Hepatocyte (in vitro differentiated cells): ENCODE measurements around the gene DZIP3. TPM values are rescaled to one million over a fixed set of nuclear protein-coding genes. Genes with fewer than 3 reads are reported as not detected.

Experiments used
- DNase-seq: peaks from one replicate; pipeline ENCODE4 v3.0.0-alpha.2; 2016; ENCODE audit warnings: low spot score
- H2AFZ ChIP-seq: fragments of 200-600 bp; sonication (generic); 2 replicates; pipeline ENCODE4 v1.6.0; 2016; ENCODE audit warnings: antibody characterized with exemption, mild to moderate bottlenecking
- H3K27ac ChIP-seq: fragments of 200-600 bp; sonication (generic); 2 replicates; pipeline ENCODE4 v1.5.1; 2016; ENCODE audit warnings: mild to moderate bottlenecking
- H3K27me3 ChIP-seq: fragments of 200-600 bp; sonication (generic); 2 replicates; pipeline ENCODE4 v1.6.1; 2016
- H3K36me3 ChIP-seq: fragments of 200-600 bp; sonication (generic); replicated peaks from 2 replicates; pipeline ENCODE4 v1.5.1; 2016; ENCODE audit warnings: low read depth; ENCODE audit not compliant: insufficient read depth
- H3K4me1 ChIP-seq: fragments of 200-600 bp; sonication (generic); 2 replicates; pipeline ENCODE4 v1.5.1; 2016; ENCODE audit warnings: mild to moderate bottlenecking, moderate library complexity; ENCODE audit not compliant: insufficient read depth
- H3K4me2 ChIP-seq: fragments of 200-600 bp; sonication (generic); 2 replicates; pipeline ENCODE4 v1.6.0; 2016
- H3K4me3 ChIP-seq: fragments of 200-600 bp; sonication (generic); 2 replicates; pipeline ENCODE4 v1.5.1; 2016; ENCODE audit warnings: mild to moderate bottlenecking
- H3K79me2 ChIP-seq: fragments of 200-600 bp; sonication (generic); 2 replicates; pipeline ENCODE4 v1.6.0; 2017; ENCODE audit warnings: mild to moderate bottlenecking
- H3K9me2 ChIP-seq: fragments of 200-600 bp; sonication (generic); replicated peaks from 2 replicates; pipeline ENCODE4 v1.6.0; 2017; ENCODE audit warnings: mild to moderate bottlenecking; ENCODE audit not compliant: insufficient read depth
- H3K9me3 ChIP-seq: fragments of 200-600 bp; sonication (generic); 2 replicates; pipeline ENCODE4 v1.5.1; 2016; ENCODE audit warnings: low read depth, mild to moderate bottlenecking
- H4K20me1 ChIP-seq: fragments of 200-600 bp; sonication (generic); 2 replicates; pipeline ENCODE4 v1.6.0; 2016; ENCODE audit warnings: mild to moderate bottlenecking; ENCODE audit not compliant: insufficient read depth, poor library complexity, severe bottlenecking
- CTCF ChIP-seq: fragments of 200-600 bp; sonication (generic); IDR thresholded peaks from 2 replicates; pipeline ENCODE4 v1.5.1; 2016; ENCODE audit warnings: antibody characterized with exemption, mild to moderate bottlenecking; ENCODE audit not compliant: poor library complexity
- EZH2 ChIP-seq: fragments of 200-600 bp; sonication (generic); IDR thresholded peaks from 2 replicates; pipeline ENCODE4 v1.6.1; 2016; ENCODE audit warnings: antibody characterized with exemption, mild to moderate bottlenecking, borderline replicate concordance
- EZH2phosphoT487 ChIP-seq: fragments of 200-600 bp; sonication (generic); IDR thresholded peaks from one replicate; pipeline ENCODE4 v1.6.1; 2018; ENCODE audit warnings: antibody characterized with exemption, mild to moderate bottlenecking, low read depth, moderate library complexity; ENCODE audit not compliant: unreplicated experiment, severe bottlenecking
- WGBS: methylation state at CpG from one replicate; pipeline ENCODE4 v1.1.6; 2016; ENCODE audit warnings: low lambda C conversion rate; ENCODE audit errors: missing lambda C conversion rate; 5-methylcytosine and 5-hydroxymethylcytosine counted together
- polyA plus RNA-seq: library from polyadenylated mRNA; unstranded; fragments of >200 nt; fragmentation: Nextera tagmentation; extraction: Ambion mirVana; gene quantifications from 2 replicates; pipeline ENCODE4 v1.2.1, GENCODE V29; 2016
- total RNA-seq: library from RNA; depleted of rRNA; stranded (reverse); fragments of >200 nt; gene quantifications from 2 replicates; pipeline ENCODE4 v1.2.3, GENCODE V29; 2014

Gene DZIP3
- total and polyA plus RNA-seq, 2 experiments from 2014 or later = 10.8 to 18.5 TPM

GRCh38 chr3:108705045-108705444 is 115.5 kb downstream of the DZIP3 start:
- no peaks in the 10 kb centered on the region for H3K9me3 ChIP-seq
- H3K79me2 ChIP-seq = no peaks in the 10 kb centered on the region
- H4K20me1 ChIP-seq = no peaks in the 10 kb centered on the region
- no peak for DNase-seq
- H2AFZ ChIP-seq = no peak overlapping the region
- no peaks in the 10 kb centered on the region for H3K4me1 ChIP-seq
- 97% methylated on average over 1 of the region's 1 CpG for WGBS
- no peaks in the 10 kb centered on the region for H3K27me3 ChIP-seq
- TF ChIP-seq EZH2phosphoT487 (no peak), CTCF (no peak), EZH2 (no peak)
- no peaks in the 10 kb centered on the region for H3K9me2 ChIP-seq
- no peak overlapping the region for H3K4me3 ChIP-seq
- H3K27ac ChIP-seq = no peak overlapping the region
- no peaks in the 10 kb centered on the region for H3K36me3 ChIP-seq
- no peak overlapping the region for H3K4me2 ChIP-seq

DNA sequence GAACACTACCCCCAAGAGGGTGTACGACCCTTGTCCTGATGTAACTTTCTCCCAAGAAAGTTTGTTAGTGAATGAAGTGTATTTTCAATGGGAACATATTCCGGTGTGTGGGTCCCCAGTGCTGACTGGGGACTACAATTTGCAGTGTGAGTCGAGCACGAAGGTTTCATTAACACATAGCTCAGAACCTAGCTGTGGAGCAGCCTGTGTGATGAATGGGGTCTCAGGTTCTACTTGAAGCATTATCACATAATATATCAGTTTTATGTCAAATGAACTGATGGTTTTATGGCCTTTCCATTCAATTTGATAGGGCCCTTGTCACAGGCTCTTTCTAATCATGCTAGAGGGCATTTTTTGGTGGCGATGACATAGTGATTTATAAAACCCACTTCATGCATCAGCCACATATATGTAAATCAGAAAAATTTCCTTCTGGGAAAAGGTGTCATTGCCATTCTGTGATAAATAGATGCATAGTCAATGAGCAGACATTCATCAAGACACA is 123.5 kb downstream of the DZIP3 start:
- WGBS = 93% methylated on average over 5 of the region's 5 CpGs
- Histone ChIP-seq H3K4me3 (no peak overlapping the region), H3K9me3 (no peaks in the 10 kb centered on the region), H4K20me1 (no peaks in the 10 kb centered on the region), H3K9me2 (no peaks in the 10 kb centered on the region), H2AFZ (no peak overlapping the region), H3K36me3 (no peaks in the 10 kb centered on the region), H3K4me1 (no peaks in the 10 kb centered on the region), H3K4me2 (no peak overlapping the region), H3K79me2 (no peaks in the 10 kb centered on the region), H3K27ac (no peak overlapping the region), H3K27me3 (no peaks in the 10 kb centered on the region)
- TF ChIP-seq EZH2 (no peak), EZH2phosphoT487 (no peak), CTCF (no peak)
- no peak for DNase-seq

GRCh38 chr3:108713816-108714215 is 124.3 kb downstream of the DZIP3 start:
- TF ChIP-seq CTCF (no peak), EZH2 (no peak), EZH2phosphoT487 (no peak)
- Histone ChIP-seq H3K4me1 (no peaks in the 10 kb centered on the region), H3K4me2 (no peak overlapping the region), H4K20me1 (no peaks in the 10 kb centered on the region), H3K4me3 (no peak overlapping the region), H3K27me3 (no peaks in the 10 kb centered on the region), H3K9me3 (no peaks in the 10 kb centered on the region), H3K9me2 (no peaks in the 10 kb centered on the region), H2AFZ (no peak overlapping the region), H3K79me2 (no peaks in the 10 kb centered on the region), H3K27ac (no peak overlapping the region), H3K36me3 (no peaks in the 10 kb centered on the region)
- 88% methylated on average over 3 of the region's 3 CpGs for WGBS
- DNase-seq = no peak

GRCh38 chr3:108718454-108718853 is 128.9 kb downstream of the DZIP3 start:
- no peak for TF ChIP-seq EZH2
- no peak for TF ChIP-seq CTCF
- TF ChIP-seq EZH2phosphoT487 = no peak
- no peaks in the 10 kb centered on the region for H3K9me3 ChIP-seq
- H3K36me3 ChIP-seq = no peaks in the 10 kb centered on the region
- H3K79me2 ChIP-seq = no peaks in the 10 kb centered on the region
- no peak overlapping the region for H3K27ac ChIP-seq
- no peaks in the 10 kb centered on the region for H3K27me3 ChIP-seq
- no peaks in the 10 kb centered on the region for H4K20me1 ChIP-seq
- DNase-seq = no peak
- H3K9me2 ChIP-seq = no peaks in the 10 kb centered on the region
- 64% methylated on average over 2 of the region's 2 CpGs for whole genome bisulfite sequencing
- no peak overlapping the region for H2AFZ ChIP-seq
- H3K4me1 ChIP-seq = no peaks in the 10 kb centered on the region
- no peak overlapping the region for H3K4me2 ChIP-seq
- no peak overlapping the region for H3K4me3 ChIP-seq
